Stimulated activated CD8-positive, alpha-beta memory T cell treated with anti-CD3 and anti-CD28 coated beads, Interleukin-7, amount 100 ng/mL, for 1 hour (primary cell): ENCODE measurements around the gene RPH3AL.
"Not testable (repeated sequence)": the region's sequence is repeated elsewhere in the genome, so short reads cannot be mapped to it uniquely, and the experiment has no call there.

Experiments used
- DNase-seq, 2 donors: peaks; one replicate each; pipeline ENCODE4 v3.0.0-alpha.2; 2020; ENCODE audit warnings: low read depth in 2 of 2

Gene RPH3AL

GRCh38 chr17:226108-227077 is 126.2 kb downstream of the RPH3AL start:
- DNase-seq = no peak

GRCh38 chr17:225551-225950 is 127.1 kb downstream of the RPH3AL start:
- no peak for DNase-seq

GRCh38 chr17:224576-224975 is 128.0 kb downstream of the RPH3AL start:
- DNase-seq = not testable (repeated sequence)

GRCh38 chr17:223723-224471 is 128.7 kb downstream of the RPH3AL start:
- DNase-seq = no peak

GRCh38 chr17:222172-222571 is 130.4 kb downstream of the RPH3AL start:
- DNase-seq = no peak

- DNase-seq = no peak
Measured at GRCh38 chr17:219696-220095, 132.9 kb downstream of the RPH3AL start.

- DNase-seq = no peak
Measured at GRCh38 chr17:218432-219110, 134.0 kb downstream of the RPH3AL start.

- no peak for DNase-seq
Measured at GRCh38 chr17:216625-217024, 136.0 kb downstream of the RPH3AL start.

- not testable (repeated sequence) for DNase-seq
Measured at GRCh38 chr17:215563-216478, 136.8 kb downstream of the RPH3AL start.

GRCh38 chr17:214881-215331 is 137.7 kb downstream of the RPH3AL start:
- no peak for DNase-seq

GRCh38 chr17:213286-214105 is 139.1 kb downstream of the RPH3AL start:
- no peak for DNase-seq

- DNase-seq = no peak
Measured at GRCh38 chr17:210402-210801, 142.2 kb downstream of the RPH3AL start.

GRCh38 chr17:208429-208828 is 144.2 kb downstream of the RPH3AL start:
- DNase-seq = no peak

GRCh38 chr17:207775-208174 is 144.8 kb downstream of the RPH3AL start:
- no peak for DNase-seq

- DNase-seq = no peak
Measured at GRCh38 chr17:206941-207560, 145.6 kb downstream of the RPH3AL start.

GRCh38 chr17:206484-206883 is 146.1 kb downstream of the RPH3AL start:
- not testable (repeated sequence) for DNase-seq

GRCh38 chr17:205817-206216 is 146.8 kb downstream of the RPH3AL start:
- DNase-seq = no peak

- no peak for DNase-seq
Measured at GRCh38 chr17:205148-205669, 147.4 kb downstream of the RPH3AL start.

- no peak for DNase-seq
Measured at GRCh38 chr17:204427-205147, 148.0 kb downstream of the RPH3AL start.
